GM23338 (cell line): ENCODE data around the gene KCNN3. TPM values are rescaled to one million over a fixed set of nuclear protein-coding genes. Genes with fewer than 3 reads are reported as not detected.

Experiments
- ATAC-seq: fragments of 200-7000 bp; cut with Tn5 transposase; 3 replicates; pipeline ENCODE4 v1.9.1; 2020
- DNase-seq: peaks from one replicate; pipeline ENCODE4 v3.0.0-alpha.2; 2015; ENCODE audit warnings: low spot score
- H2AFZ ChIP-seq: fragments of 200-600 bp; sonication (generic); 2 replicates; pipeline ENCODE4 v1.8.0; 2016; ENCODE audit warnings: antibody characterized with exemption, mild to moderate bottlenecking, moderate library complexity
- H3F3A ChIP-seq: fragments of 200-600 bp; sonication (generic); replicated peaks from 2 replicates; pipeline ENCODE4 v1.8.0; 2017; ENCODE audit warnings: antibody characterized with exemption, mixed run types, low read depth
- H3K27ac ChIP-seq: fragments of 200-600 bp; sonication (generic); 2 replicates; pipeline ENCODE4 v1.6.1; 2016; ENCODE audit warnings: low read depth
- H3K27me3 ChIP-seq: fragments of 200-600 bp; sonication (generic); 2 replicates; pipeline ENCODE4 v1.8.0; 2016; ENCODE audit warnings: mild to moderate bottlenecking, mixed run types, moderate library complexity; ENCODE audit not compliant: insufficient read depth
- H3K36me3 ChIP-seq: fragments of 200-600 bp; sonication (generic); 2 replicates; pipeline ENCODE4 v1.8.0; 2016; ENCODE audit warnings: mild to moderate bottlenecking; ENCODE audit not compliant: insufficient read depth
- H3K4me1 ChIP-seq: fragments of 200-600 bp; sonication (generic); 2 replicates; pipeline ENCODE4 v1.8.0; 2016; ENCODE audit warnings: mild to moderate bottlenecking, moderate library complexity; ENCODE audit not compliant: insufficient read depth
- H3K4me2 ChIP-seq: fragments of 200-600 bp; sonication (generic); 2 replicates; pipeline ENCODE4 v1.7.1; 2017; ENCODE audit warnings: mixed run types
- H3K4me3 ChIP-seq: fragments of 200-600 bp; sonication (generic); 2 replicates; pipeline ENCODE4 v1.6.1; 2016; ENCODE audit warnings: mixed run types
- H3K79me2 ChIP-seq: fragments of 200-600 bp; sonication (generic); replicated peaks from 2 replicates; pipeline ENCODE4 v1.8.0; 2017; ENCODE audit warnings: mild to moderate bottlenecking; ENCODE audit not compliant: insufficient read depth
- H3K9me2 ChIP-seq: fragments of 200-600 bp; sonication (generic); 2 replicates; pipeline ENCODE4 v1.8.0; 2017; ENCODE audit not compliant: insufficient read depth
- H4K20me1 ChIP-seq: fragments of 200-600 bp; sonication (generic); replicated peaks from 2 replicates; pipeline ENCODE4 v1.8.0; 2017; ENCODE audit warnings: mild to moderate bottlenecking; ENCODE audit not compliant: insufficient read depth
- H3K27ac Mint-ChIP-seq: 2 replicates; pipeline ENCODE4 v1.8.0; 2020; ENCODE audit warnings: inconsistent platforms, mild to moderate bottlenecking, moderate library complexity, mixed read lengths
- H3K27me3 Mint-ChIP-seq: 3 replicates; pipeline ENCODE4 v1.8.0; 2022; ENCODE audit warnings: low read depth, mild to moderate bottlenecking, moderate library complexity, mixed read lengths, inconsistent platforms; ENCODE audit not compliant: insufficient read depth, poor library complexity
- H3K36me3 Mint-ChIP-seq: 3 replicates; pipeline ENCODE4 v1.8.0; 2021; ENCODE audit warnings: low read depth, mild to moderate bottlenecking, inconsistent platforms, moderate library complexity, mixed read lengths
- H3K4me1 Mint-ChIP-seq: 3 replicates; pipeline ENCODE4 v1.8.0; 2020; ENCODE audit warnings: mild to moderate bottlenecking, inconsistent platforms, mixed read lengths
- H3K4me3 Mint-ChIP-seq: 3 replicates; pipeline ENCODE4 v1.8.0; 2021; ENCODE audit warnings: moderate library complexity, mild to moderate bottlenecking, inconsistent platforms, mixed read lengths
- H3K9me3 Mint-ChIP-seq: 3 replicates; pipeline ENCODE4 v1.8.0; 2020; ENCODE audit warnings: moderate library complexity, mild to moderate bottlenecking, inconsistent platforms, mixed read lengths
- CREB1 ChIP-seq: fragments of 250-450 bp; sonication (Bioruptor Pico); IDR thresholded peaks from 2 replicates; pipeline ENCODE4 v1.5.0; 2020; ENCODE audit warnings: low read depth, mild to moderate bottlenecking, moderate library complexity
- CTCF ChIP-seq, 2 experiments: fragments of 200-600 bp in 1 of 2; sonication (generic) in 1 of 2; conservative IDR thresholded peaks; 2 replicates each; pipeline versions ENCODE4 v1.5.1 to v1.6.1; 2016 to 2017; ENCODE audit warnings: antibody characterized with exemption in 2 of 2, low read depth in 2 of 2, mild to moderate bottlenecking in 2 of 2, moderate library complexity in 1 of 2
- ETS1 ChIP-seq: IDR thresholded peaks from 2 replicates; pipeline ENCODE4 v1.6.1; 2016; ENCODE audit warnings: antibody characterized with exemption
- EZH2 ChIP-seq: fragments of 200-600 bp; sonication (generic); IDR thresholded peaks from one replicate; pipeline ENCODE4 v1.8.0; 2017; ENCODE audit warnings: antibody characterized with exemption, mild to moderate bottlenecking, low read depth; ENCODE audit not compliant: unreplicated experiment
- EZH2phosphoT487 ChIP-seq: fragments of 200-600 bp; sonication (generic); IDR thresholded peaks from one replicate; pipeline ENCODE4 v1.8.1; 2018; ENCODE audit warnings: antibody characterized with exemption; ENCODE audit not compliant: unreplicated experiment
- JUNB ChIP-seq: IDR thresholded peaks from one replicate; pipeline ENCODE4 v1.6.1; 2016; ENCODE audit warnings: antibody characterized with exemption; ENCODE audit not compliant: unreplicated experiment
- NANOG ChIP-seq: IDR thresholded peaks from 2 replicates; pipeline ENCODE4 v1.6.1; 2016; ENCODE audit warnings: antibody characterized with exemption, borderline replicate concordance
- POLR2AphosphoS5 ChIP-seq: IDR thresholded peaks from 2 replicates; pipeline ENCODE4 v1.6.1; 2016; ENCODE audit warnings: antibody characterized with exemption, low read depth
- REST ChIP-seq: IDR thresholded peaks from one replicate; pipeline ENCODE4 v1.6.1; 2018; ENCODE audit warnings: antibody characterized with exemption; ENCODE audit not compliant: unreplicated experiment
- STAT1 ChIP-seq: IDR thresholded peaks from one replicate; pipeline ENCODE4 v1.6.1; 2016; ENCODE audit warnings: antibody characterized with exemption; ENCODE audit not compliant: unreplicated experiment
- ZNF462 ChIP-seq: fragments of 250-450 bp; sonication (Bioruptor Pico); IDR thresholded peaks from 2 replicates; pipeline ENCODE4 v1.5.0; 2020; ENCODE audit warnings: mild to moderate bottlenecking, moderate library complexity
- polyA plus RNA-seq: library from polyadenylated mRNA; unstranded; fragments of >200 nt; fragmentation: Nextera tagmentation; extraction: Ambion mirVana; gene quantifications from 2 replicates; pipeline ENCODE4 v1.2.1, GENCODE V29; 2016
- total RNA-seq: library from RNA; depleted of rRNA; stranded (reverse); fragments of >200 nt; shearing (Covaris generic); gene quantifications from 2 replicates; pipeline ENCODE4 v1.2.3, GENCODE V29; 2014

The KCNN3 gene
- total and polyA plus RNA-seq, 2 experiments from 2014 or later: 1.9 to 3.0 TPM

- Histone ChIP-seq H3K4me3 (no peak overlapping the region), H3K9me2 (0 out of 2 replicates have a peak, but pooled peaks cover 5% of the 10 kb centered on the region), H3K36me3 (no peaks in the 10 kb centered on the region), H3K27me3 (no peaks in the 10 kb centered on the region), H4K20me1 (no peaks in the 10 kb centered on the region), H3K79me2 (no peaks in the 10 kb centered on the region), H2AFZ (no peak overlapping the region), H3K27ac (no peak overlapping the region), H3K4me1 (no peaks in the 10 kb centered on the region), H3F3A (no peaks in the 10 kb centered on the region), H3K4me2 (no peak overlapping the region)
- DNase-seq (no peak), ATAC-seq (no peak)
- Mint-ChIP-seq H3K27me3 (no peaks in the 10 kb centered on the region), H3K4me3 (no peak overlapping the region), H3K36me3 (no peaks in the 10 kb centered on the region), H3K4me1 (peaks cover 9% of the 10 kb centered on the region), H3K27ac (no peak overlapping the region), H3K9me3 (no peaks in the 10 kb centered on the region; the same call in 2 of the 3 replicates)
- TF ChIP-seq EZH2phosphoT487 (no peak), JUNB (no peak), ETS1 (no peak), EZH2 (no peak), ZNF462 (no peak), CREB1 (CRISPR knock-in tag) (no peak), REST (no peak), STAT1 (no peak), CTCF (conservative IDR thresholded peaks at IDR 0.05; ENCODE audit: low read depth in 2 of 2) (no peak), POLR2AphosphoS5 (no peak), NANOG (no peak)
These were observed 173.6 kb downstream of the KCNN3 start for GRCh38 chr1:154696456-154696855.
